ENCODE data around the gene NECTIN2.

NECTIN2 gene

GRCh38 chr19:44845612-44846454 lies at the start of gene NECTIN2:
NECTIN2 (plus strand) TSS chr19:44846297; CDS start chr19:44846526, 229 bp downstream.
- in situ Hi-C loops (cut with MboI; ENCODE audit: low sequenced_read_pairs), result no loop called here

- in situ Hi-C loops (cut with MboI; ENCODE audit: low sequenced_read_pairs), result no loop called here
Observed at GRCh38 chr19:44796701-44797115, 49.4 kb upstream of the NECTIN2 start.

GRCh38 chr19:44799627-44800346 lies 46.3 kb upstream of the NECTIN2 start:
- in situ Hi-C loops (cut with MboI; ENCODE audit: low sequenced_read_pairs), result no loop called here

- in situ Hi-C loops (cut with MboI; ENCODE audit: low sequenced_read_pairs), result no loop called here
Observed at GRCh38 chr19:44800461-44800860, 45.6 kb upstream of the NECTIN2 start.

GRCh38 chr19:44803442-44804428 lies 42.4 kb upstream of the NECTIN2 start:
- in situ Hi-C loops (cut with MboI; ENCODE audit: low sequenced_read_pairs), result no loop called here

GRCh38 chr19:44806291-44806690 lies 39.8 kb upstream of the NECTIN2 start:
- in situ Hi-C loops (cut with MboI; ENCODE audit: low sequenced_read_pairs), result no loop called here

GRCh38 chr19:44807162-44807561 lies 38.9 kb upstream of the NECTIN2 start:
- in situ Hi-C loops (cut with MboI; ENCODE audit: low sequenced_read_pairs), result no loop called here

GRCh38 chr19:44807652-44808462 lies 38.2 kb upstream of the NECTIN2 start:
- in situ Hi-C loops (cut with MboI; ENCODE audit: low sequenced_read_pairs), result no loop called here

GRCh38 chr19:44808463-44809371 lies 37.4 kb upstream of the NECTIN2 start, which contains the start of gene BCAM:
BCAM (plus strand) TSS chr19:44809103; CDS start chr19:44809125, 22 bp downstream.
- in situ Hi-C loops (cut with MboI; ENCODE audit: low sequenced_read_pairs), result no loop called here

- in situ Hi-C loops (cut with MboI; ENCODE audit: low sequenced_read_pairs), result no loop called here
Observed at GRCh38 chr19:44809577-44810233, 36.4 kb upstream of the NECTIN2 start.

- in situ Hi-C loops (cut with MboI; ENCODE audit: low sequenced_read_pairs), result no loop called here
Observed at GRCh38 chr19:44810234-44811121, 35.6 kb upstream of the NECTIN2 start.

- in situ Hi-C loops (cut with MboI; ENCODE audit: low sequenced_read_pairs), result no loop called here
Observed at GRCh38 chr19:44811122-44811419, 35.0 kb upstream of the NECTIN2 start.

- in situ Hi-C loops (cut with MboI; ENCODE audit: low sequenced_read_pairs), result no loop called here
Observed at GRCh38 chr19:44812142-44812718, 33.9 kb upstream of the NECTIN2 start.

- in situ Hi-C loops (cut with MboI; ENCODE audit: low sequenced_read_pairs), result no loop called here
Observed at GRCh38 chr19:44813070-44813840, 32.8 kb upstream of the NECTIN2 start.

- in situ Hi-C loops (cut with MboI; ENCODE audit: low sequenced_read_pairs), result no loop called here
Observed at GRCh38 chr19:44813841-44814470, 32.1 kb upstream of the NECTIN2 start.

- in situ Hi-C loops (cut with MboI; ENCODE audit: low sequenced_read_pairs), result no loop called here
Observed at GRCh38 chr19:44814517-44814916, 31.6 kb upstream of the NECTIN2 start.
